ENCODE measurements around the gene EPB41L3.
"Not testable (repeated sequence)": the region's sequence is repeated elsewhere in the genome, so short reads cannot be mapped to it uniquely, and the experiment has no call there.

EPB41L3 gene

DNA sequence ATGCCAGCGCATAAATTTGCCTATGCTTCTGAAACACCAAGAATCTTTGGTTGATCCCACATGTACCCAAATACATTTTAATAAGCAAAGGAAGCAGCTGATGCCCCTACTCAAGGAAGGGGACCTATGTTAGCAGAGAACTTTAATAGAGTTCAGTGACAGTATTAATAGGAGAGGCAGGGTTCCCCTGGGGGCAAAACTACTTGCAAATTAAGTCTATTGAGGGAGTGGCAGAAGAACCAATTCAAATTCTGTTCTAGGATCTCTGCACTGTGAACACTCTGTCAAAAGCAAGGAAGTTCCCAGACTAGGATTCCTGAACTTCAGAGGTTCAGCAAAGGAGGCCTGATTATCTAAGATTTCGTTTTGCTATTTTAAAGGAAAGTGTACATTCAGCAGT is 47.5 kb downstream of the EPB41L3 start:
- DNase-seq (ENCODE audit: low read depth in 3 of 3), result no peak

DNA sequence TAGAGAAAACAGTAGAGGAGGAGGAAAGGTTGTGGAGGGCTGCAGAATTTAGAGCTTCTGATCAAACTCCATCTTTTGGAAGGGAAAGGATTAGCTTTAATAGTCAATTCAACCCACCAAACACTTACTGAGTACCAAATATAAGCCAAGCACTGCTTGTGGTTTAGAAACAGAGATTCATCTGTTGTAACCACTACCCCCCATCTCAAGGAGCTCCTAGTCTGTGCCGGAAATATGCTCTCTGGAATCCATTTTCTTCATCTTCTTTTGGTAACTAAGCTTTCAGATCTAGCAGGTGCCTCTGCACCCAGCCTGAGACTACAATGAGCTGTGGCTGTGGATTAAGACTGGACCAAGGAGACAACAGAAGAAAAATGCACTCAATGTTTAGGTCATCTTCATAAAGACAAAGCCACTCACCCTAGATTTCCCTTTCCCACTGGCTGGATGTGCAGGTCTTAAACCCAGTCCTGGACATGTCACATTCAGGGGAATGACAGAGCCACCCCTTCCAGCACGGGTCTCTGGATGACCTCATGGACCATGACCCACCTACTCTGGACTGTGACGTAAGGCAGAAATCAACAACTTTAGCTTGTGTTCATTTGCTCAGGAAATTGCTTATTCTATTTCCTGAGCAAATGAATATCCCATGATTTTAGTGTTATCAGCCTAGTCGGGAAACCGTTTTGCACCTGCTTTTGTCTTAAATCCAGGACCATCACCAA is 52.9 kb downstream of the EPB41L3 start:
- no peak for DNase-seq (ENCODE audit: low read depth in 3 of 3)

- DNase-seq (ENCODE audit: low read depth in 3 of 3), result no peak
Observed at GRCh38 chr18:5488844-5489243, 55.0 kb downstream of the EPB41L3 start.

GRCh38 chr18:5488044-5488443 is 55.8 kb downstream of the EPB41L3 start:
- DNase-seq (ENCODE audit: low read depth in 3 of 3), result not testable (repeated sequence)

DNA sequence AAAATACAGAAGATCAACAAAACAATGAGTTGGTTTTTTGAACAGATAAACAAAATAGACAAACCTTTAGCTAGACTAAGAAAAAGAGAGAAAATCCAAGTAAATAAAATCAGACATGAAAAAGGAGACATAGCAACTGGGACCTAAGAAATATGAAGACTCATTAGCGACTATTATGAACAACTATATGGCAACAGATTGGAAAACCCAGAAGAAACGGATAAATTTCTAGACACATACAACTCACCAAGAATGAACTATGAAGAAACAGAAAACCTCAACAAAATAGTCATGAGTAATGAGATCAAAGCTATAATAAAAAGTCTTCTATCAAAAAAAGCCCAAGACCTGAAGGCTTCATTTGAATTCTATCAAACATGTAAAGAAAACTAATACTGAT is 59.3 kb downstream of the EPB41L3 start:
- DNase-seq (ENCODE audit: low read depth in 3 of 3), result no peak

DNA sequence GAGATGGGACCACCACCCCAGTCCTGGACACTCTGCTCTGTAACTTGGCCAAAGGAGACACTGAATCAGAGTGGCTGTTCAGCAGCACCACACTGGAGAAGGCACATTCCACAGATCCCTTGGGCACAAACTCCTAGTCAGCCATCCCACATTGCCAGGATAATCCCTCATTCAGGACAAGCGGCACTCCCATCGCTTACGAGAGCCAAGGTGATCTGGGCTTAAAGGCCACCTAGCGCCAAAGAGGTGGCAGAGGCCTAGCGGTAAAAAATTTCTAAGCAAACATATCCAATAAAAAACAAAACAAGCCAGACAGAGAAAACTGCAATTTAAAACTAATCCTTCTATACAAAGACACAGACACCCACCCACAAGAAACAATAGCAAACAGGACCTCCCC is 62.2 kb downstream of the EPB41L3 start:
- DNase-seq (ENCODE audit: low read depth in 3 of 3), result no peak

GRCh38 chr18:5478261-5478660 is 65.5 kb downstream of the EPB41L3 start:
- DNase-seq (ENCODE audit: low read depth in 3 of 3), result no peak

DNA sequence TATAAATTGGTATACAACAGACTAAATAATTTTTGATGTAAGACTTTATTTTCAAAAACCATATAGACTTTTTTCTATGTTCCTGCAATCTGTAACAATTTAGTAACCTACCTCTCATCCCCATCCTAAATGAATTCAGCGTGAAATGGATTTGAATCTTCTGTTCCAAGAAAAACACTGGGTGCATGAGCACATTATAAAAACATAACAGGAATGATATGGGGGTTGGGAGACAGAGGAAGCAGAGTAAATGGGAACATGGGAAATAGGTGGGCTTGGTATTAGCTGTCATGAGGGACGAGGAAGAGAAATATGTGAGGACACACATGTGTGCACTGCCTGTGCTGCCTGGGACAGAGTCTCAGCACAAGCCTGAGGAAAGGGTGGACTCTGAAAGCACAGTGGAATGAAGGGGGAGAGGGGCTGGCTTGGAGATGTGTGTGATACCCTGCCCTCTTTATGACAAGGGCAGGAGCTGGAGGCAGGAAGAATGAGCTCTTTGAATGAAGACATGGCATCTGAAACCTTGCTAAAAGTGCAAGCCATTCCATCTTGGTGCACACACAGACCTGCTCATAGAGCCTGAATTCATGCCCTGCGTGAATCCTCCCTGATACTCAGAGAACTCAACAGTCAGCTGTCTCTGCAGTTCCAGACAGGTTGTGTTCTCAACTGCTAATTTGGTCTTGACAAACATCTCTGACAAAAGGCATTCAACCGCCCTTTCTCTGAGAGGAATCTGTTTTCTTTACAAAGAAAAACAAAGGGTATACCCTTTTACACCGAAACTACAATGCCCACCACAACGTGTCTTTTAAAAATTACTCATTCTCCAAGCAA is 66.6 kb downstream of the EPB41L3 start:
- no peak for DNase-seq (ENCODE audit: low read depth in 3 of 3)

DNA sequence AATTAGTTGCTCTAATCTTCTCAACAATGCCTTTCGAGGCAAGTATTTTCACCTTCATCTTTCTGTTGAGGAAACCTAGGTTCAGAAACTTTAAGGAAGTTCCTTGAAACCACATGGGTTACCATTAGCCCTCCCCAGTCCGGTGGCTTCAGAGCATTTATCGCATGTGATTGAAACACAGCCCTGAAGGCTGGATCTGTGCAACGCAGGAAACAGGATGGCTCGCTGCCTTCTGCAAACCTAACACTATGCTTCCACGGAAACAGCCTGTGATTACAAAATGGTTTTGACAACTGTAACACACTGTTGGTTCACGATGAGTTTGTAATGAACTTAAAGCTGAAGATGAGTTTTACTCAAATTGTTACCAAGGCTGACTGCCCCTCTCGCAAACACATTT is 68.5 kb downstream of the EPB41L3 start:
- DNase-seq (ENCODE audit: low read depth in 3 of 3), result no peak

- DNase-seq (ENCODE audit: low read depth in 3 of 3), result no peak
Observed at GRCh38 chr18:5469340-5469739, 74.5 kb downstream of the EPB41L3 start.

GRCh38 chr18:5468394-5468793 is 75.4 kb downstream of the EPB41L3 start:
- no peak for DNase-seq (ENCODE audit: low read depth in 3 of 3)

DNA sequence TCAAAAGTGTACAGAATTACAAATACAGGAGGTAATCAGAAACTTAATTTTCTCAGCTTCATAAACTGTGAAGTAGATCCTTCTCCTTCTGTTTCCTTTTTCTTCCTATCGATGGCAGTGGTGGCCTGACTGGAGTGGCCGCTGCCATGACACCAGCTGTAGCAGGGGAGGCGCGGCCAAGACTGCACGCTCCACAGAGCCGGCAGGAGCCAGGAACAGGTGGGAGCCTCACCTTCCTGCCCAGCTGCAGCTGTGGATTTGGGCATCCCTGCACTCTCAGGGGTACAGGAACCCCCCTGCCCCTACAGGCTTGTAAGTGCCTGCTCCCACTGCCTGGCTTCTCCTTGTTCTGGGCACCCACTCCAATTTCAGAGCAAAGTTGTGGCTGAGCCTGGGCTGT is 76.1 kb downstream of the EPB41L3 start:
- DNase-seq (ENCODE audit: low read depth in 3 of 3), result no peak

DNA sequence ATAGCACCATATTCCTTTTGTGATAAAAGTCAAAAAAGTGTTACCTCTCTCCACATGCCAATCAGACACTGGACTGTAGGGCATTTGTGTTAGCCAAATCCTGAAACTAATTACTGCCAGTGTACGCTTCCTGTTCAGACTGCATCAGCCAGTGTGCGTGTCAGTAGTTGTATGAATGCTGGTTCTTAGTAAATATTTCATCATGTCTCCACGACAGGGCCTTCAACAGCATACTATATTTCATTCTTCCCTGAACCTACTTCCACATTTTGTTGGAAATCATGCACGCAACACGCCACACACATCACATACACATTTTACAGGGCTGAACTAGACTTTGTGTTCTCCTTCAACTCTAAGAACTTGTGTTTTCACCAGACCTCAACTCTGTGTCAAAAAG is 77.5 kb downstream of the EPB41L3 start:
- no peak for DNase-seq (ENCODE audit: low read depth in 3 of 3)

DNA sequence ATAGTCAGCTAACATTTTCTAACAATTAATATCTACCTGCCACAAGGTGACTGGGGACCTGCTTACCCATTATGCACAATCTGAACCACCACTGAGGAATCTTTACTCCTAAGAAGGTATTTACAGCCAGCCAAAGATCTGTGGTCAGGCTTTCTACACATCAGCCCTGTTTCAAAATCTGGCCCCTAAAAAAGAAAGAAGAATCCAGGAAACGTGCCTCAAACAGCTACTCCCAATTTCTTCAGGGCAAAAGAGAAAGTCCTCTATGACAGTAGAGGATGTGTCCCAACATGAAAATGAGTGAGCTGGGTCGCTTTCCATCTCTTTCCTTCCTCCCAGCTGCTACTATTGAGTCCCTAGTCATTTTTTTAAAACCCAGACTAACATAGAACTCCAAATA is 79.5 kb downstream of the EPB41L3 start:
- DNase-seq (ENCODE audit: low read depth in 3 of 3), result no peak

GRCh38 chr18:5463831-5464230 is 80.0 kb downstream of the EPB41L3 start:
- no peak for DNase-seq (ENCODE audit: low read depth in 3 of 3)

DNA sequence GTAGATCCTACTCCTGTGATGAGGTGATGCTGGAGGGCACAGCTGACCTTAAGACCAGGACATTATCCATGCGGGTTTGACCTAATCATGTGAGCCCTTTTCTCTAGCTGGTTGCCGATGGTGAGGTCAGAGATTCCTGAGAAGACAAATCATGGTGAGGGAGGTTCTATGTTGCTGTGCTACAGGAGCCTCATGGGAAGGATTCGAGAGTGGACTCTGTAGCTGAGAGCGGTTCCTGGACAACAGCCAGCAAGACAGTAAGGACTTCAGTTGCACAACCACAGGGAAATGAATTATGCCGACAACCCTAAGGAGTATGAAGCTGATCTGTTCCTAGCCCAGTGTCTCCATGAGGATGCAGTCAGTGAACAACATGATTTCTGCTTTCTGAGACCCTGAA is 80.4 kb downstream of the EPB41L3 start:
- DNase-seq (ENCODE audit: low read depth in 3 of 3), result no peak

DNA sequence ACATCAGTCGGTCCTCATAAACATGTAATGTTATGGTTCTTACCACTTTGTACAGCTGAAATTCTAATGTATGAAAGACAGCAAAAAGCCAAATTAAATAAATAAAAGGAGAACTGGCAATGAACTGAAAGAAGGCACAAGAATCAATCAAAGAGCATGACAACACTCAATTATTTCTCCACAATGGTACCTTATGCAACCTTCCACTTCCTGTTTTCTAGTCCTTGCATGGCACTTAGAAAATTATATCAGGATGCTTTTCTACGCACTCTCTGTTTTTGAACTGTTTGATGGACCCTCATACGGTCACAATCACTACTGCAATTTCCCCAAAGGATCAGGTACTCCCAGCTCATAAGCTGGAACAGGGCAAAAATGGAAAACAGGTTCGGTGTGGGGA is 81.6 kb downstream of the EPB41L3 start:
- no peak for DNase-seq (ENCODE audit: low read depth in 3 of 3)

GRCh38 chr18:5461041-5461440 is 82.8 kb downstream of the EPB41L3 start:
- no peak for DNase-seq (ENCODE audit: low read depth in 3 of 3)

GRCh38 chr18:5457462-5457957 is 86.3 kb downstream of the EPB41L3 start:
- no peak for DNase-seq (ENCODE audit: low read depth in 3 of 3)

DNA sequence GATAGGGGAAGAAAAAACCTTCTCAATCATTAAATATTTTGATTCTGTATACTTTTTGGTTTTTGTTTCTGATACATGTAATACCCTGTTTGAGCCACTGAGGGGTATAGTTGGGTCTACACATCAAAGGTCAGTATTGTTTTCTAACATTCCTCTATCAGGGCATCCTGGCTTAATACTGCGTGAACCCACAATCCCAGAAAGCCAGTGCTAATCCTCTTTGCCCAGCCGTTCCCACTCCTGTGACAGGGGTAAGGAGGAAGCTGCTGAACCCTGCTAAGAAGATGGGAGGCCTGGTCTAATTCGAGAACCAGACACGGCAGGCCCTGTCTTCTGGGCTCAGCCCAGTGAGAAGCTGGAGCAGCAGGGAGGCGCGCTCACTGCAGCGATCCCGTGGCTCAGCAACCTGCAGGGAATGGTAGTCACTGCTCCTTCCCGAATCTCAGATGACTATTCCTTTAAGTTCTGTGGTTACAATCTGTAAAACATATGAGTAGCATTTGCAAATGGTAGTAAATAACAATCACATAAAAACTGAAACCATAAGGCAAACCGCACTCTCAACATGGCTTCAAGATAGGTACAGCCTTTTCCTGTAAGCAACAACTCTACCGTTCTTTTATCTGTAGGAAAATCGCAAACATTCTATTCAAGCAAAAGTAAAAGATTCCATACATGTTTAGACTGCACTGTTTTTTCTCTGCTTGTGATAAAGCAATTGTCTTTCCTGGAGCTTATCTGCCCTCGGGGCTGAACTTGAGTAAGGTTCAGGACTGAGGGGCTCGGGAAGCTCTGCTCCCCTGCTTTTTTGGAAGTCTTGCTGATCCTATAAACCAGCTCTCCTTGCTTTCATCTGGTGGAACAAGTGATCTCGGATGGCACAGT is 87.0 kb downstream of the EPB41L3 start:
- no peak for DNase-seq (ENCODE audit: low read depth in 3 of 3)

DNA sequence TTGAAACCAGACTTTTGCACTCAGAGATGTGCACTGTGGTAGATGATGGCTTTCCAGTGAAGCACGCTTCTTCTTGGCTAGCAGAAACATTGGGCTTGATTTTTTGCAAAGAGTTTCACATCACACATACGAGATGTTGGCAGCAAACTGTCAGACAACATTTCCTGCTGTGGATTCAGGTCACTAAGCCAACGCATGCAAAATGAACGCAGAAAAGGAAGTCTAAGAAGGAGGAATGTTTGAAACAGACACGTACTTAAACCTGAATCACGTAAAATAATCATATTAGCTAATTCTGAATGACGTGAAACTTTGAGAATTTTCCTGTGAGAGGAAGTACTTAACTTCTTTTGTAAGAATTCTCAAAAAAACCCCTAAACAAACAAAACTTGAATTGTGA is 88.1 kb downstream of the EPB41L3 start:
- no peak for DNase-seq (ENCODE audit: low read depth in 3 of 3)

DNA sequence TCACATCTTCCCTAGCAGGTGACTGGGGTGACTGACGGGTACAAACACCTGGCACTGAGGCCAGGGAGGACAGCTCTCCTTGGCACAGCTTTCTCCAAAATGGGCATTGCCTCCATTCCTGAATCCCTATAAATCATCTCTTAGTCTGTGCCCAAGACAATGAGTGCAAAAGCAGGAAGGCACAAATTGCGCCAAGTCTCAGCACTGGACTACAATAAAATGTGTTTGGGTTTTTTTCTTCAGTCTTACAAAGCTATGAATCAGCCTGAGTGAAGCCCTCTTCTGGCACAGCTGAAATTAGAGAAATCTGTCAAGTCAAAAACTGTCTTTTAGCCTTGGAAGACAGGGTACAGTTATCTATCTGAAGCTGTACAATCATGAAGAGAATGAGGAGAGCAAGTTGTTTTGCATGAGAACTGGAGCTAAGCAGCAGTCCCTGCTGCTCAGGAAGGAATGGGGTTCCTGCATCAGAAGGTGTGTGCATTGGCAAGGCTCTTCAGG is 90.8 kb downstream of the EPB41L3 start:
- DNase-seq (ENCODE audit: low read depth in 3 of 3), result no peak

All from stimulated activated CD4-positive, alpha-beta T cell treated with anti-CD3 and anti-CD28 coated beads, TNF-alpha, amount 100 ng/mL, for 48 hours (primary cell).